ENCODE data around the gene PCSK6.
"Not testable (repeated sequence)": the region's sequence is repeated elsewhere in the genome, so short reads cannot be mapped to it uniquely, and the experiment has no call there.

The PCSK6 gene

GRCh38 chr15:101356512-101357172, 132.9 kb downstream of the PCSK6 start:
- not testable (repeated sequence) for DNase-seq (ENCODE audit: low read depth in 2 of 2)

- no peak for DNase-seq (ENCODE audit: low read depth in 2 of 2)
Observed at GRCh38 chr15:101355678-101356464, 133.6 kb downstream of the PCSK6 start.

GRCh38 chr15:101354891-101355623, 134.4 kb downstream of the PCSK6 start:
- DNase-seq (ENCODE audit: low read depth in 2 of 2) = no peak

- no peak for DNase-seq (ENCODE audit: low read depth in 2 of 2)
Observed at GRCh38 chr15:101353240-101353639, 136.3 kb downstream of the PCSK6 start.

- no peak for DNase-seq (ENCODE audit: low read depth in 2 of 2)
Observed at GRCh38 chr15:101351736-101352135, 137.8 kb downstream of the PCSK6 start.

GRCh38 chr15:101349047-101349951, 140.2 kb downstream of the PCSK6 start:
- no peak for DNase-seq (ENCODE audit: low read depth in 2 of 2)

- no peak for DNase-seq (ENCODE audit: low read depth in 2 of 2)
Observed at GRCh38 chr15:101348643-101349042, 140.9 kb downstream of the PCSK6 start.

GRCh38 chr15:101348015-101348414, 141.5 kb downstream of the PCSK6 start:
- DNase-seq (ENCODE audit: low read depth in 2 of 2) = no peak

GRCh38 chr15:101347454-101347853, 142.1 kb downstream of the PCSK6 start:
- no peak for DNase-seq (ENCODE audit: low read depth in 2 of 2)

- no peak for DNase-seq (ENCODE audit: low read depth in 2 of 2)
Observed at GRCh38 chr15:101346928-101347327, 142.6 kb downstream of the PCSK6 start.

GRCh38 chr15:101342056-101342455, 147.5 kb downstream of the PCSK6 start:
- DNase-seq (ENCODE audit: low read depth in 2 of 2) = no peak

- no peak for DNase-seq (ENCODE audit: low read depth in 2 of 2)
Observed at GRCh38 chr15:101338502-101339057, 150.9 kb downstream of the PCSK6 start.

- no peak for DNase-seq (ENCODE audit: low read depth in 2 of 2)
Observed at GRCh38 chr15:101337976-101338375, 151.5 kb downstream of the PCSK6 start.

- peak; percentile 43 to 47 for DNase-seq (ENCODE audit: low read depth in 2 of 2)
Observed at GRCh38 chr15:101333907-101334789, 155.4 kb downstream of the PCSK6 start.

- DNase-seq (ENCODE audit: low read depth in 2 of 2) = no peak
Observed at GRCh38 chr15:101332061-101332467, 157.4 kb downstream of the PCSK6 start.

- DNase-seq (ENCODE audit: low read depth in 2 of 2) = no peak
Observed at GRCh38 chr15:101329867-101330380, 159.6 kb downstream of the PCSK6 start.

- DNase-seq (ENCODE audit: low read depth in 2 of 2) = no peak
Observed at GRCh38 chr15:101329309-101329863, 160.1 kb downstream of the PCSK6 start.

GRCh38 chr15:101328001-101328400, 161.5 kb downstream of the PCSK6 start:
- no peak for DNase-seq (ENCODE audit: low read depth in 2 of 2)

- no peak for DNase-seq (ENCODE audit: low read depth in 2 of 2)
Observed at GRCh38 chr15:101327147-101327740, 162.3 kb downstream of the PCSK6 start.
